Body of pancreas (tissue), 4 donors: Measurements from ENCODE around the gene BTBD9.

ENCODE experiments used
- POLR2A ChIP-seq, 3 donors: fragments of 450-650 bp; IDR thresholded peaks; one replicate each; pipeline ENCODE4 v1.6.1; 2016; ENCODE audit warnings: antibody characterized with exemption in 3 of 3, mild to moderate bottlenecking in 2 of 3
- TF ChIP-seq, protein P1 (sequence below), 7 experiments: fragments of 450-650 bp in 4 of 7; fragments of 200-600 bp in 3 of 7; sonication (generic) in 3 of 7; IDR thresholded peaks; one replicate each; pipeline ENCODE4 v1.5.1; 2016 to 2019; ENCODE audit warnings: antibody characterized with exemption in 7 of 7

DNA sequence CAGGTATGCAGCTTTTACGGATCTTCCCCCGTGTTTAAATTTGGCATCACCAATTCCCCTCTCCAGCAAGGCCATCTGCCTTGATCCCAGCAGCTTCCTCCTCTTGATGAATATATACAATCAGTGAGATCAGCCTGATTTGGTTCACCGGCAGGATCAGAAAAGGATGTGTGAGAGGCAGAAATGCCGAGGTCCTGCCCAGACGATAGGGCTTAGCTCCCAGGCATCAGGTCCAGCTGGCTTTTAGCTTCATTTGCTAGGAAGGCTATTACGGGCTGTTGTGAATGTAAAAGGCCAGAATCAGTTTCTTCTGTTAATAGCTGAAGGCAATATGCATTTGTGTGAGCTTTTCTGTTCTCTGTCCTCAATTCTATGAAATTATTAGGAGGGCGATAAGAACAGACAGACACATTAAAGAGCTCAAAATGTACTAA is 372.8 kb downstream of the BTBD9 start:
- TF ChIP-seq, protein P1, sequence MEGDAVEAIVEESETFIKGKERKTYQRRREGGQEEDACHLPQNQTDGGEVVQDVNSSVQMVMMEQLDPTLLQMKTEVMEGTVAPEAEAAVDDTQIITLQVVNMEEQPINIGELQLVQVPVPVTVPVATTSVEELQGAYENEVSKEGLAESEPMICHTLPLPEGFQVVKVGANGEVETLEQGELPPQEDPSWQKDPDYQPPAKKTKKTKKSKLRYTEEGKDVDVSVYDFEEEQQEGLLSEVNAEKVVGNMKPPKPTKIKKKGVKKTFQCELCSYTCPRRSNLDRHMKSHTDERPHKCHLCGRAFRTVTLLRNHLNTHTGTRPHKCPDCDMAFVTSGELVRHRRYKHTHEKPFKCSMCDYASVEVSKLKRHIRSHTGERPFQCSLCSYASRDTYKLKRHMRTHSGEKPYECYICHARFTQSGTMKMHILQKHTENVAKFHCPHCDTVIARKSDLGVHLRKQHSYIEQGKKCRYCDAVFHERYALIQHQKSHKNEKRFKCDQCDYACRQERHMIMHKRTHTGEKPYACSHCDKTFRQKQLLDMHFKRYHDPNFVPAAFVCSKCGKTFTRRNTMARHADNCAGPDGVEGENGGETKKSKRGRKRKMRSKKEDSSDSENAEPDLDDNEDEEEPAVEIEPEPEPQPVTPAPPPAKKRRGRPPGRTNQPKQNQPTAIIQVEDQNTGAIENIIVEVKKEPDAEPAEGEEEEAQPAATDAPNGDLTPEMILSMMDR (IDR thresholded peaks at IDR 0.05), result no peak
- TF ChIP-seq POLR2A (IDR thresholded peaks at IDR 0.05), result no peak
